ENCODE measurements around the gene CHST12. TPM values are rescaled to one million over a fixed set of nuclear protein-coding genes. Genes with fewer than 3 reads are reported as not detected.

CHST12 gene
- total and polyA plus RNA-seq, 2 donors: 3.6 to 29.6 TPM

- 98% methylated on average over 7 of the region's 7 CpGs for WGBS
- H3K27ac ChIP-seq (ENCODE audit: low read depth): no peak overlapping the region
- DNase-seq (ENCODE audit: extremely low spot score): no peak
- no peak overlapping the region for H3K4me3 ChIP-seq (ENCODE audit: low read depth, low read length)
- no peaks in the 10 kb centered on the region for H3K4me1 ChIP-seq (ENCODE audit: insufficient read depth)
- no peaks in the 10 kb centered on the region for H3K36me3 ChIP-seq (ENCODE audit: insufficient read depth)
Measured at GRCh38 chr7:2420216-2420933, 17.0 kb downstream of the CHST12 start.

GRCh38 chr7:2421943-2422310 lies 18.5 kb downstream of the CHST12 start:
- WGBS: 89% methylated on average over 9 of the region's 9 CpGs
- H3K4me3 ChIP-seq (ENCODE audit: low read depth, low read length): no peak overlapping the region

GRCh38 chr7:2425749-2426148 lies 22.3 kb downstream of the CHST12 start:
- 82% methylated on average over 10 of the region's 10 CpGs for WGBS
- no peak for DNase-seq (ENCODE audit: extremely low spot score)
- Histone ChIP-seq H3K36me3 (ENCODE audit: insufficient read depth) (no peaks in the 10 kb centered on the region), H3K4me3 (ENCODE audit: low read depth, low read length) (no peak overlapping the region), H3K27ac (ENCODE audit: low read depth) (no peak overlapping the region), H3K4me1 (ENCODE audit: insufficient read depth) (no peaks in the 10 kb centered on the region)

More at GRCh38 chr7:2421943-2422310, 18.5 kb downstream of the CHST12 start:
- no peak for DNase-seq (ENCODE audit: extremely low spot score)
- H3K36me3 ChIP-seq (ENCODE audit: insufficient read depth): no peaks in the 10 kb centered on the region
- no peak overlapping the region for H3K27ac ChIP-seq (ENCODE audit: low read depth)
- no peaks in the 10 kb centered on the region for H3K4me1 ChIP-seq (ENCODE audit: insufficient read depth)

- no peak for DNase-seq (ENCODE audit: extremely low spot score)
- Histone ChIP-seq H3K4me3 (ENCODE audit: low read depth, low read length) (no peak overlapping the region), H3K4me1 (ENCODE audit: insufficient read depth) (no peaks in the 10 kb centered on the region), H3K27ac (ENCODE audit: low read depth) (no peak overlapping the region), H3K36me3 (ENCODE audit: insufficient read depth) (no peaks in the 10 kb centered on the region)
- 87% methylated on average over 3 of the region's 3 CpGs for WGBS
Measured at GRCh38 chr7:2431260-2431867, 28.0 kb downstream of the CHST12 start.

- WGBS: 98% methylated on average over 85 of the region's 85 CpGs
Measured at GRCh38 chr7:2432910-2433712, 29.7 kb downstream of the CHST12 start.

GRCh38 chr7:2433713-2434550 lies 30.5 kb downstream of the CHST12 start:
- Histone ChIP-seq H3K4me3 (ENCODE audit: low read depth, low read length) (no peak overlapping the region), H3K36me3 (ENCODE audit: insufficient read depth) (no peaks in the 10 kb centered on the region), H3K4me1 (ENCODE audit: insufficient read depth) (no peaks in the 10 kb centered on the region), H3K27ac (ENCODE audit: low read depth) (no peak overlapping the region)
- DNase-seq (ENCODE audit: extremely low spot score): no peak
- 96% methylated on average over 42 of the region's 42 CpGs for WGBS

More at GRCh38 chr7:2432910-2433712, 29.7 kb downstream of the CHST12 start:
- Histone ChIP-seq H3K36me3 (ENCODE audit: insufficient read depth) (no peaks in the 10 kb centered on the region), H3K4me3 (ENCODE audit: low read depth, low read length) (no peak overlapping the region), H3K4me1 (ENCODE audit: insufficient read depth) (no peaks in the 10 kb centered on the region), H3K27ac (ENCODE audit: low read depth) (no peak overlapping the region)
- DNase-seq (ENCODE audit: extremely low spot score): no peak

- no peak for DNase-seq (ENCODE audit: extremely low spot score)
- WGBS: 89% methylated on average over 5 of the region's 5 CpGs
- no peaks in the 10 kb centered on the region for H3K4me1 ChIP-seq (ENCODE audit: insufficient read depth)
- H3K4me3 ChIP-seq (ENCODE audit: low read depth, low read length): no peak overlapping the region
- no peaks in the 10 kb centered on the region for H3K36me3 ChIP-seq (ENCODE audit: insufficient read depth)
- H3K27ac ChIP-seq (ENCODE audit: low read depth): no peak overlapping the region
Measured at GRCh38 chr7:2435146-2435545, 31.7 kb downstream of the CHST12 start.

GRCh38 chr7:2436341-2437104 lies 33.1 kb downstream of the CHST12 start:
- DNase-seq (ENCODE audit: extremely low spot score): no peak
- H3K4me3 ChIP-seq (ENCODE audit: low read depth, low read length): no peak overlapping the region
- 87% methylated on average over 25 of the region's 25 CpGs for WGBS
- H3K27ac ChIP-seq (ENCODE audit: low read depth): no peak overlapping the region
- H3K36me3 ChIP-seq (ENCODE audit: insufficient read depth): no peaks in the 10 kb centered on the region
- H3K4me1 ChIP-seq (ENCODE audit: insufficient read depth): no peaks in the 10 kb centered on the region

GRCh38 chr7:2437136-2437535 lies 33.7 kb downstream of the CHST12 start:
- 84% methylated on average over 9 of the region's 9 CpGs for WGBS
- H3K4me1 ChIP-seq (ENCODE audit: insufficient read depth): no peaks in the 10 kb centered on the region
- H3K36me3 ChIP-seq (ENCODE audit: insufficient read depth): no peaks in the 10 kb centered on the region
- no peak for DNase-seq (ENCODE audit: extremely low spot score)
- no peak overlapping the region for H3K27ac ChIP-seq (ENCODE audit: low read depth)
- H3K4me3 ChIP-seq (ENCODE audit: low read depth, low read length): no peak overlapping the region

- DNase-seq (ENCODE audit: extremely low spot score): no peak
- Histone ChIP-seq H3K36me3 (ENCODE audit: insufficient read depth) (no peaks in the 10 kb centered on the region), H3K27ac (ENCODE audit: low read depth) (no peak overlapping the region), H3K4me1 (ENCODE audit: insufficient read depth) (no peaks in the 10 kb centered on the region), H3K4me3 (ENCODE audit: low read depth, low read length) (no peak overlapping the region)
- WGBS: 86% methylated on average over 16 of the region's 16 CpGs
Measured at GRCh38 chr7:2437537-2438148, 34.2 kb downstream of the CHST12 start.

- no peak for DNase-seq (ENCODE audit: extremely low spot score)
- H3K36me3 ChIP-seq (ENCODE audit: insufficient read depth): no peaks in the 10 kb centered on the region
- 84% methylated on average over 7 of the region's 7 CpGs for WGBS
- H3K4me1 ChIP-seq (ENCODE audit: insufficient read depth): no peaks in the 10 kb centered on the region
- no peak overlapping the region for H3K4me3 ChIP-seq (ENCODE audit: low read depth, low read length)
- no peak overlapping the region for H3K27ac ChIP-seq (ENCODE audit: low read depth)
Measured at GRCh38 chr7:2438186-2438585, 34.8 kb downstream of the CHST12 start.

GRCh38 chr7:2438775-2439174 lies 35.4 kb downstream of the CHST12 start:
- WGBS: 92% methylated on average over 13 of the region's 13 CpGs
- H3K27ac ChIP-seq (ENCODE audit: low read depth): no peak overlapping the region
- no peak for DNase-seq (ENCODE audit: extremely low spot score)
- H3K4me3 ChIP-seq (ENCODE audit: low read depth, low read length): no peak overlapping the region
- no peaks in the 10 kb centered on the region for H3K36me3 ChIP-seq (ENCODE audit: insufficient read depth)
- H3K4me1 ChIP-seq (ENCODE audit: insufficient read depth): no peaks in the 10 kb centered on the region
